ENCODE data around the gene SLC25A23. TPM values are rescaled to one million over a fixed set of nuclear protein-coding genes. Genes with fewer than 3 reads are reported as not detected.

Gene SLC25A23
- total and polyA plus RNA-seq, 2 donors = 6.0 to 8.8 TPM

DNA sequence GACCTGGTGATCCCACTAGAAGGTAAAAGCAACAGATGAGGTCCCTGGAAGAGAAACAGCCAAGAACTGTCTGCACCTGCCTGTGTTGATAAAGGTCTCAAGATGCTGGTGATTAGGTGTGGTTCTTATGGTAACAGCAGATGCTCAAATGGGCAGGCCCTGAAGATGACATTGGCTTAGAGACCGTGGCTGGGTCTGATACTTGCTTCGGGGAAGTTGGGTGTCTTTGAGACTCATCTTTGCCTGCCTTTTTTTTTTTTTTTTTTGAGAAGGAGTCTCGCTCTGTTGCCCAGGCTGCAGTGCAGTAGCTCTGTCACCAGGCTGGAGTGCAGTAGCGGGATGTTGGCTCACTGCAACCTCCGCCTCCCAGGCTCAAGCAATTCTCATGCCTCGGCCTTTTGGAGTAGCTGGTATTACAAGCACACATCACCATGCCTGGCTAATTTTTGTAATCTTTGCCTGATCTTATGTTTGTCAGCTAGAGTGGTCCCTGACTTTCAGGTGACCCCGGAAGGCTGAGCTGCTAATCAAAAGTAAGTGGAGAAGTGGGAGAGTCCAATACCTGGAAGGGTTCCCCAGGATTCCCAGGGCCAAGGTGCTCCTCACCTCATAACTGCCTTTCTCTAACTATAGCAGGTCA lies 7.9 kb downstream of the SLC25A23 start:
- no peak overlapping the region for H3K27ac ChIP-seq (ENCODE audit: low read depth in 1 of 2, low read length in 1 of 2)
- H3K9me3 ChIP-seq (ENCODE audit: control insufficient read depth in 2 of 2, insufficient read depth in 1 of 2, low read length in 1 of 2) = peaks cover 7 to 24% of the 10 kb centered on the region in 2 donors
- peaks cover 13 to 20% of the 10 kb centered on the region in 2 donors for H3K36me3 ChIP-seq (ENCODE audit: control insufficient read depth in 2 of 2, insufficient read depth in 2 of 2, low read length in 1 of 2)
- no peaks in the 10 kb centered on the region for H3K4me1 ChIP-seq (ENCODE audit: control insufficient read depth in 2 of 2, insufficient read depth in 2 of 2, low read length in 2 of 2)
- WGBS = 95% methylated on average over 7 of the region's 7 CpGs
- no peaks in the 10 kb centered on the region for H3K27me3 ChIP-seq (ENCODE audit: control insufficient read depth in 2 of 2, insufficient read depth in 1 of 2, low read length in 1 of 2)
- DNase-seq (ENCODE audit: low read depth in 6 of 9, low spot score in 9 of 9) = no peak
- H3K4me3 ChIP-seq (ENCODE audit: low read length in 2 of 2) = no peak overlapping the region

DNA sequence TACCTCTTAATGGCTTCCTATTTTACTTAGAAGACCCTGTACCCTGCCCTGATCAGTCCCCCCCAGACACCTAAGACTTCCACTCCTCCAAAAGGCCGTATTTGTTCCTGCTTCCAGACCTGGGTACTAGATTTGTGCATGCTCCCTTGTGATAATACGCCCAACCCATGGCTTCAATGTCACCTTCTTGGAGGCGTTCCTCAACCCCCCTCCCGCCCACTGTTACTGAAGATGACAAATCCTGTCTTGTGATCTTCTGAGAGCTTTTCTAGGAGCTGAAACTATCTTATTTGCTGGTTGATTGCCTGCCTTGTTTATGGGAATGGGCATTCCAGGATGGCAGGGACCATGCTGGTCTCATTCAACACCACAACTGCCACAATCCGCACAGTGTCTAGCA lies 9.4 kb downstream of the SLC25A23 start:
- peaks cover 10 to 16% of the 10 kb centered on the region in 2 donors for H3K36me3 ChIP-seq (ENCODE audit: control insufficient read depth in 2 of 2, insufficient read depth in 2 of 2, low read length in 1 of 2)
- 98% methylated on average over 5 of the region's 5 CpGs for WGBS
- H3K4me1 ChIP-seq (ENCODE audit: control insufficient read depth in 2 of 2, insufficient read depth in 2 of 2, low read length in 2 of 2) = no peaks in the 10 kb centered on the region
- DNase-seq (ENCODE audit: low read depth in 6 of 9, low spot score in 9 of 9) = no peak
- H3K27ac ChIP-seq (ENCODE audit: low read depth in 1 of 2, low read length in 1 of 2) = no peak overlapping the region
- no peak overlapping the region for H3K4me3 ChIP-seq (ENCODE audit: low read length in 2 of 2)
- peaks cover 7 to 20% of the 10 kb centered on the region in 2 donors for H3K9me3 ChIP-seq (ENCODE audit: control insufficient read depth in 2 of 2, insufficient read depth in 1 of 2, low read length in 1 of 2)
- H3K27me3 ChIP-seq (ENCODE audit: control insufficient read depth in 2 of 2, insufficient read depth in 1 of 2, low read length in 1 of 2) = no peaks in the 10 kb centered on the region

DNA sequence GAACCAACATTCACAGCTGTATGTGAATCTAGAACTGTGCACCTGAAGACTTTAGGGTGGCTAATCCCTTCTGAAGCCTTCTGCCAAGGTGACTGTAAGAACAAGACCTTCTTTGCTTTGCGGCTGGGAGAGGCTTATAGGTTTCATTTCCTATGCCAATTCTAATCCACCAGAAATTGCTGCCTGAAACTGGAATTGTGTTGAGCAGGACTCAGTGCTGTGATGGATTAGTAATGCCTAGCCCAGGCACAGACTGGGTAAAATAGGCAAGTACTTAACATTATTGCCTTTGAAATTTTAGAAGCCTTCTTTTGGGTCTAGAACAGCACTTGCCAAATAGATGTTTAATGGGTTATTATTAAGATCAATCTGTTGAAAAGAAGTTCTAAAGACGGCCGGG lies 11.5 kb downstream of the SLC25A23 start:
- H3K27me3 ChIP-seq (ENCODE audit: control insufficient read depth in 2 of 2, insufficient read depth in 1 of 2, low read length in 1 of 2) = no peaks in the 10 kb centered on the region
- no peaks in the 10 kb centered on the region for H3K4me1 ChIP-seq (ENCODE audit: control insufficient read depth in 2 of 2, insufficient read depth in 2 of 2, low read length in 2 of 2)
- peaks cover 0 to 1% of the 10 kb centered on the region in 2 donors for H3K9me3 ChIP-seq (ENCODE audit: control insufficient read depth in 2 of 2, insufficient read depth in 1 of 2, low read length in 1 of 2)
- 98% methylated on average over 3 of the region's 3 CpGs for WGBS
- H3K4me3 ChIP-seq (ENCODE audit: low read length in 2 of 2) = no peak overlapping the region
- DNase-seq (ENCODE audit: low read depth in 6 of 9, low spot score in 9 of 9) = no peak
- no peak overlapping the region for H3K27ac ChIP-seq (ENCODE audit: low read depth in 1 of 2, low read length in 1 of 2)
- no peaks in the 10 kb centered on the region for H3K36me3 ChIP-seq (ENCODE audit: control insufficient read depth in 2 of 2, insufficient read depth in 2 of 2, low read length in 1 of 2)

DNA sequence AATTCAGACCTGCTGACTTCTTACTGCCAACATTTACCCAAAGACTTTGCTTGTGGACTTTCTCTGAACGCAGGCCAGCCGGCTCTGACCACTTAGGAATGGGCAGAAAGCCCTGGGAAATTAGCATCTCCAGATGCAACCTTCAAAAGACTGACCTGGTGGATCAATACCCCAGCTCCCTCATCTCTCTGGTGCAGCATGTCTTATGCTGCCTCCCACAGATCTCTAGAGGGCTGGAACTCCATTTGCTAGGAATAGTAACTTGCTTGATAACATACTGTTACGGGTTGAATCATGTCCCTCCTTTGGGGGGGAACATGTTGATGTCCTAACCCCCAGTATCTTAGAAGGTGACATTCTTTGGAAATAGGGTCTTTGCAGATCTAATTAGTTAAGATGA lies 13.1 kb downstream of the SLC25A23 start:
- Histone ChIP-seq H3K27me3 (ENCODE audit: control insufficient read depth in 2 of 2, insufficient read depth in 1 of 2, low read length in 1 of 2) (no peaks in the 10 kb centered on the region), H3K4me1 (ENCODE audit: control insufficient read depth in 2 of 2, insufficient read depth in 2 of 2, low read length in 2 of 2) (no peaks in the 10 kb centered on the region), H3K4me3 (ENCODE audit: low read length in 2 of 2) (no peak overlapping the region), H3K27ac (ENCODE audit: low read depth in 1 of 2, low read length in 1 of 2) (no peak overlapping the region), H3K9me3 (ENCODE audit: control insufficient read depth in 2 of 2, insufficient read depth in 1 of 2, low read length in 1 of 2) (peaks cover 0 to under 1% of the 10 kb centered on the region in 2 donors), H3K36me3 (ENCODE audit: control insufficient read depth in 2 of 2, insufficient read depth in 2 of 2, low read length in 1 of 2) (no peaks in the 10 kb centered on the region)
- DNase-seq (ENCODE audit: low read depth in 6 of 9, low spot score in 9 of 9) = no peak
- 96% methylated on average over 3 of the region's 3 CpGs for WGBS

GRCh38 chr19:6443986-6444385 lies 15.6 kb downstream of the SLC25A23 start:
- no peaks in the 10 kb centered on the region for H3K36me3 ChIP-seq (ENCODE audit: control insufficient read depth in 2 of 2, insufficient read depth in 2 of 2, low read length in 1 of 2)
- no peak overlapping the region for H3K27ac ChIP-seq (ENCODE audit: low read depth in 1 of 2, low read length in 1 of 2)
- no peaks in the 10 kb centered on the region for H3K27me3 ChIP-seq (ENCODE audit: control insufficient read depth in 2 of 2, insufficient read depth in 1 of 2, low read length in 1 of 2)
- no peak overlapping the region for H3K4me3 ChIP-seq (ENCODE audit: low read length in 2 of 2)
- H3K9me3 ChIP-seq (ENCODE audit: control insufficient read depth in 2 of 2, insufficient read depth in 1 of 2, low read length in 1 of 2) = peaks cover 0 to 4% of the 10 kb centered on the region in 2 donors
- H3K4me1 ChIP-seq (ENCODE audit: control insufficient read depth in 2 of 2, insufficient read depth in 2 of 2, low read length in 2 of 2) = no peaks in the 10 kb centered on the region
- 94% methylated on average over 13 of the region's 13 CpGs for WGBS
- no peak for DNase-seq (ENCODE audit: low read depth in 6 of 9, low spot score in 9 of 9)

- H3K36me3 ChIP-seq (ENCODE audit: control insufficient read depth in 2 of 2, insufficient read depth in 2 of 2, low read length in 1 of 2) = no peaks in the 10 kb centered on the region
- no peak overlapping the region for H3K27ac ChIP-seq (ENCODE audit: low read depth in 1 of 2, low read length in 1 of 2)
- H3K4me1 ChIP-seq (ENCODE audit: control insufficient read depth in 2 of 2, insufficient read depth in 2 of 2, low read length in 2 of 2) = no peaks in the 10 kb centered on the region
- H3K4me3 ChIP-seq (ENCODE audit: low read length in 2 of 2) = no peak overlapping the region
- no peaks in the 10 kb centered on the region for H3K27me3 ChIP-seq (ENCODE audit: control insufficient read depth in 2 of 2, insufficient read depth in 1 of 2, low read length in 1 of 2)
- peaks cover 0 to 4% of the 10 kb centered on the region in 2 donors for H3K9me3 ChIP-seq (ENCODE audit: control insufficient read depth in 2 of 2, insufficient read depth in 1 of 2, low read length in 1 of 2)
- no peak for DNase-seq (ENCODE audit: low read depth in 6 of 9, low spot score in 9 of 9)
- 83% methylated on average over 13 of the region's 13 CpGs for WGBS
These were observed 17.4 kb downstream of the SLC25A23 start for GRCh38 chr19:6442087-6442688.

DNA sequence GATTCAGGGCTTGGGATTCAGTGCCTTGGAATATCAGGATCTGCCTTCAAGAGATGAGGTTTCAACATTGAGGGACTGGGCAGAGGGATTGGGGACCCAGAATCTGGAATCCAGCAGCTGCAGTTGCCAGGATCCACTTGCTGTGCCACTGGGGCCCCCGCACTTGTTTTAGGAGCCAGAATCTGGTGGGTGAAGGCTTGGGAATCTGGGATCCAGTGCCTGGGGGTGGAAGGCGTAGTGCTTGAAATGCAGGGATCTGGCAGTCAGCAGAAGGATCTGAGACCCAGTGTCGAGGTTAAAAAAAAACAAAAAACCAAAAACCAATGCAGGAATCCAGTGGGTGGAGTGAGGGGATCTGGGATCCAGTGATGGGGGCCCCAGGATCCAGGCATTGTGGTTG lies 18.7 kb downstream of the SLC25A23 start:
- Histone ChIP-seq H3K9me3 (ENCODE audit: control insufficient read depth in 2 of 2, insufficient read depth in 1 of 2, low read length in 1 of 2) (peaks cover 0 to 4% of the 10 kb centered on the region in 2 donors), H3K27me3 (ENCODE audit: control insufficient read depth in 2 of 2, insufficient read depth in 1 of 2, low read length in 1 of 2) (no peaks in the 10 kb centered on the region), H3K4me1 (ENCODE audit: control insufficient read depth in 2 of 2, insufficient read depth in 2 of 2, low read length in 2 of 2) (no peaks in the 10 kb centered on the region), H3K36me3 (ENCODE audit: control insufficient read depth in 2 of 2, insufficient read depth in 2 of 2, low read length in 1 of 2) (no peaks in the 10 kb centered on the region), H3K27ac (ENCODE audit: low read depth in 1 of 2, low read length in 1 of 2) (no peak overlapping the region), H3K4me3 (ENCODE audit: low read length in 2 of 2) (no peak overlapping the region)
- DNase-seq (ENCODE audit: low read depth in 6 of 9, low spot score in 9 of 9) = no peak
- 94% methylated on average over 3 of the region's 3 CpGs for WGBS

GRCh38 chr19:6439743-6440142 lies 19.8 kb downstream of the SLC25A23 start:
- Histone ChIP-seq H3K4me3 (ENCODE audit: low read length in 2 of 2) (no peak overlapping the region), H3K9me3 (ENCODE audit: control insufficient read depth in 2 of 2, insufficient read depth in 1 of 2, low read length in 1 of 2) (peaks cover 0 to 4% of the 10 kb centered on the region in 2 donors), H3K4me1 (ENCODE audit: control insufficient read depth in 2 of 2, insufficient read depth in 2 of 2, low read length in 2 of 2) (no peaks in the 10 kb centered on the region), H3K36me3 (ENCODE audit: control insufficient read depth in 2 of 2, insufficient read depth in 2 of 2, low read length in 1 of 2) (no peaks in the 10 kb centered on the region), H3K27me3 (ENCODE audit: control insufficient read depth in 2 of 2, insufficient read depth in 1 of 2, low read length in 1 of 2) (no peaks in the 10 kb centered on the region), H3K27ac (ENCODE audit: low read depth in 1 of 2, low read length in 1 of 2) (no peak overlapping the region)
- 90% methylated on average over 4 of the region's 4 CpGs for WGBS
- no peak for DNase-seq (ENCODE audit: low read depth in 6 of 9, low spot score in 9 of 9)

- WGBS = 95% methylated on average over 10 of the region's 10 CpGs
These were observed 25.9 kb downstream of the SLC25A23 start, which contains the start of gene SLC25A41 for GRCh38 chr19:6433663-6434062. SLC25A41 (minus strand) TSS chr19:6433763; CDS start chr19:6433693, 70 bp downstream.

More at GRCh38 chr19:6433663-6434062, 25.9 kb downstream of the SLC25A23 start, which contains the start of gene SLC25A41:
- Histone ChIP-seq H3K9me3 (ENCODE audit: control insufficient read depth in 2 of 2, insufficient read depth in 1 of 2, low read length in 1 of 2) (peaks cover 0 to 6% of the 10 kb centered on the region in 2 donors), H3K4me3 (ENCODE audit: low read length in 2 of 2) (no peak within 1 kb of the TSS), H3K36me3 (ENCODE audit: control insufficient read depth in 2 of 2, insufficient read depth in 2 of 2, low read length in 1 of 2) (no peaks in the 10 kb centered on the region), H3K27me3 (ENCODE audit: control insufficient read depth in 2 of 2, insufficient read depth in 1 of 2, low read length in 1 of 2) (peaks cover 0 to 15% of the 10 kb centered on the region in 2 donors), H3K4me1 (ENCODE audit: control insufficient read depth in 2 of 2, insufficient read depth in 2 of 2, low read length in 2 of 2) (no peaks in the 10 kb centered on the region), H3K27ac (ENCODE audit: low read depth in 1 of 2, low read length in 1 of 2) (no peak within 1 kb of the TSS)
- DNase-seq (ENCODE audit: low read depth in 6 of 9, low spot score in 9 of 9) = no peak
